Spleen (tissue), 7 donors: ENCODE results near the gene SLC38A11.

Source experiments
- CTCF ChIP-seq, 11 experiments: fragments of 200-600 bp in 7 of 11; fragments of 450-650 bp in 4 of 11; sonication (generic) in 4 of 11; IDR thresholded peaks in 8 of 11; conservative IDR thresholded peaks in 3 of 11; 1 replicate in 7 of 11; 2 replicates in 4 of 11; pipeline versions ENCODE4 v1.4.0 to v1.8.0; 2016 to 2021; ENCODE audit warnings: antibody characterized with exemption in 11 of 11, inconsistent platforms in 4 of 11, mild to moderate bottlenecking in 1 of 11
- POLR2A ChIP-seq, 3 donors: fragments of 450-650 bp; IDR thresholded peaks; one replicate each; pipeline ENCODE4 v1.5.1; 2017; ENCODE audit warnings: antibody characterized with exemption in 3 of 3, mild to moderate bottlenecking in 1 of 3
- POLR2AphosphoS5 ChIP-seq, 3 donors: sonication (generic); formaldehyde crosslinking; IDR thresholded peaks; one replicate each; pipeline ENCODE4 v1.5.1; 2017; ENCODE audit warnings: antibody characterized with exemption in 3 of 3
- donor health status: DM: no; HTN: no; CAD: no; lungs with moderate emphysema.
- donor health status: DM: no; HTN: no; CAD: no.
- donor health status: DM: no; HTN: no; CAD: no.

- TF ChIP-seq CTCF (IDR thresholded peaks at IDR 0.05 in 8 of 11, conservative IDR thresholded peaks at IDR 0.05 in 3 of 11) (no peak), POLR2AphosphoS5 (IDR thresholded peaks at IDR 0.05) (no peak), POLR2A (IDR thresholded peaks at IDR 0.05) (no peak)
Observed at GRCh38 chr2:164891460-164891859, 63.9 kb downstream of the SLC38A11 start.
